Keratinocyte (primary cell): ENCODE measurements around the gene SLC45A2.

Experiments
- EZH2 ChIP-seq: IDR thresholded peaks from one replicate; pipeline ENCODE4 v1.6.1; 2012; ENCODE audit warnings: inconsistent platforms, mild to moderate bottlenecking, low read length, moderate library complexity
- TF ChIP-seq, protein P1 (sequence below), 3 experiments: IDR thresholded peaks in 1 of 3; conservative IDR thresholded peaks in 1 of 3; optimal IDR thresholded peaks in 1 of 3; 2 replicates in 2 of 3; 3 replicates in 1 of 3; pipeline versions ENCODE3 to v1.5.1; 2011; ENCODE audit warnings: low read length in 3 of 3, mild to moderate bottlenecking in 3 of 3, moderate library complexity in 2 of 3, control low read depth in 1 of 3, inconsistent platforms in 1 of 3; ENCODE audit not compliant: insufficient read depth in 2 of 3; ENCODE audit errors: extremely low read depth in 1 of 3

DNA sequence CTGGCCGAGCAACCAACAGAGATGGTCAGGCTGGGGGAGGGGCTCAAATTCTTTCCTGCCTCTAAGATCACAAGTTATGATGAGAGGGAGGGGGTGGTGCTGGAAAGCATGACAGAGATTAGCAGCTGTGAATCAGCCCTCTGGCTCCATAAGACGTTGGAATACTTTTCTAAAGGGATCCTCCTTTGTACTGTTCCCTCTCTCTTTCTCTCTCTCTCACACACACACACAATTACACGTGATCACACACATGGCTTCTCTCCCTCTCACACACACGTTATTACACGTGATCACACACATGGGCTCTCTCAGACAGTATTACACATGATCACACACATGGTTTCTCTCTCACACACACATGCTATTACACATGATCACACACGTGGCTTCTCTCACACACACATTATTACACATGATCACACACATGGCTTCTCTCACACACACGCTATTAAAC lies at the start of gene SLC45A2:
- TF ChIP-seq, protein P1, sequence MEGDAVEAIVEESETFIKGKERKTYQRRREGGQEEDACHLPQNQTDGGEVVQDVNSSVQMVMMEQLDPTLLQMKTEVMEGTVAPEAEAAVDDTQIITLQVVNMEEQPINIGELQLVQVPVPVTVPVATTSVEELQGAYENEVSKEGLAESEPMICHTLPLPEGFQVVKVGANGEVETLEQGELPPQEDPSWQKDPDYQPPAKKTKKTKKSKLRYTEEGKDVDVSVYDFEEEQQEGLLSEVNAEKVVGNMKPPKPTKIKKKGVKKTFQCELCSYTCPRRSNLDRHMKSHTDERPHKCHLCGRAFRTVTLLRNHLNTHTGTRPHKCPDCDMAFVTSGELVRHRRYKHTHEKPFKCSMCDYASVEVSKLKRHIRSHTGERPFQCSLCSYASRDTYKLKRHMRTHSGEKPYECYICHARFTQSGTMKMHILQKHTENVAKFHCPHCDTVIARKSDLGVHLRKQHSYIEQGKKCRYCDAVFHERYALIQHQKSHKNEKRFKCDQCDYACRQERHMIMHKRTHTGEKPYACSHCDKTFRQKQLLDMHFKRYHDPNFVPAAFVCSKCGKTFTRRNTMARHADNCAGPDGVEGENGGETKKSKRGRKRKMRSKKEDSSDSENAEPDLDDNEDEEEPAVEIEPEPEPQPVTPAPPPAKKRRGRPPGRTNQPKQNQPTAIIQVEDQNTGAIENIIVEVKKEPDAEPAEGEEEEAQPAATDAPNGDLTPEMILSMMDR (optimal IDR thresholded peaks at IDR 0.05 in 1 of 3, IDR thresholded peaks at IDR 0.05 in 1 of 3, conservative IDR thresholded peaks at IDR 0.05 in 1 of 3; ENCODE audit: extremely low read depth in 1 of 3, insufficient read depth in 2 of 3, low read length in 3 of 3) = no peak
- no peak for TF ChIP-seq EZH2
